Activated CD8-positive, alpha-beta memory T cell treated with anti-CD3 and anti-CD28 coated beads, Interleukin-2, amount 50 U/mL, for 48 hours (primary cell): ENCODE results near the gene HTT.

Experiments
- DNase-seq: peaks from one replicate; pipeline ENCODE4 v3.0.0-alpha.2; 2020

Gene HTT

GRCh38 chr4:3239998-3240920 is 165.8 kb downstream of the HTT start:
- DNase-seq: no peak

- DNase-seq: no peak
Observed at GRCh38 chr4:3240936-3241522, 166.5 kb downstream of the HTT start.

- no peak for DNase-seq
Observed at GRCh38 chr4:3241898-3242524, 167.5 kb downstream of the HTT start.

- DNase-seq: no peak
Observed at GRCh38 chr4:3243136-3243780, 168.8 kb downstream of the HTT start.

- no peak for DNase-seq
Observed at GRCh38 chr4:3244002-3244401, 169.5 kb downstream of the HTT start.

- DNase-seq: no peak
Observed at GRCh38 chr4:3244747-3245146, 170.3 kb downstream of the HTT start.

- DNase-seq: no peak
Observed at GRCh38 chr4:3245676-3246075, 171.2 kb downstream of the HTT start.

- no peak for DNase-seq
Observed at GRCh38 chr4:3246458-3247398, 172.2 kb downstream of the HTT start.

GRCh38 chr4:3247399-3248177 is 173.1 kb downstream of the HTT start:
- no peak for DNase-seq

- no peak for DNase-seq
Observed at GRCh38 chr4:3248178-3248480, 173.6 kb downstream of the HTT start.

- no peak for DNase-seq
Observed at GRCh38 chr4:3248811-3249661, 174.6 kb downstream of the HTT start, which contains the start of gene MSANTD1. Gene MSANTD1, plus strand, starts transcription at chr4:3249159. Its CDS starts 64 bp downstream, at chr4:3249223.

GRCh38 chr4:3249711-3250437 is 175.4 kb downstream of the HTT start:
- DNase-seq: no peak

GRCh38 chr4:3250438-3250955 is 176.0 kb downstream of the HTT start:
- DNase-seq: no peak

- no peak for DNase-seq
Observed at GRCh38 chr4:3250956-3251690, 176.6 kb downstream of the HTT start.

- no peak for DNase-seq
Observed at GRCh38 chr4:3251691-3252479, 177.4 kb downstream of the HTT start.

- DNase-seq: no peak
Observed at GRCh38 chr4:3252480-3252828, 178.0 kb downstream of the HTT start.

- no peak for DNase-seq
Observed at GRCh38 chr4:3252831-3253641, 178.6 kb downstream of the HTT start.
